ENCODE measurements around the gene PPM1N. TPM values are rescaled to one million over a fixed set of nuclear protein-coding genes. Genes with fewer than 3 reads are reported as not detected.

The PPM1N gene
- total and polyA plus RNA-seq, 2 of the 13 experiments (the other 11 are each of a cell fraction or from before 2014, with no cell fraction given): 0.31 to 1.8 TPM

DNA sequence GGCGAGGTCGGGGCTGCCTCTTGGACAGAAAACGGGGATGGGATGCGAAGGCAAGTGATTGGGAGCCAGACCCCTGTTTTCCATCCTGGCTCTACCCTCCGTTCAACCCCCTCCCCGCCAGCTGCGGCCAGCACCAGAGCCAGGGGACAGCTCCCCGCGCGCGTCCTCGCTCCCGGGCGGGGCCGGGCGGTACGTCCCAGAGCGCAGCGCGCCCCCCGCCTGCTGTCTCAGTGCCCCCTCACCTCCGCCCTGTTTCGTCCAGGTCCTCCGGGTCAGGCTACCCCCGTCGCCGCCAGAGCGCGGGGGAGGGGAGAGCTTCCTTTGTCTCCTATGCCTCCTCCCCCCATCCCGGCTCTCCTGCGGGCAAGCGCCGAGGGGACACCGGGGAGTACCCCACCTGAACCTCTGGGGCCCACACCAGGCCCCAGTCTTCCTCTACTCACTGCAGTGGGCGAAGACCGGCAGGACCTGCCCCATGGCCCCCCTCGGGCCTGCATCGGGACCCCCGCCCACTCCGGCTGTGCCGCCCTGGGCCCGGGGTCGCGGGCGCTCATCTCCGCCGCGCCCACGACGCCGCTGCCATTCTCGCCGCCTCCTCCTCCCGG, 1.8 kb upstream of the PPM1N start (continued):
- TF ChIP-seq, protein P1, sequence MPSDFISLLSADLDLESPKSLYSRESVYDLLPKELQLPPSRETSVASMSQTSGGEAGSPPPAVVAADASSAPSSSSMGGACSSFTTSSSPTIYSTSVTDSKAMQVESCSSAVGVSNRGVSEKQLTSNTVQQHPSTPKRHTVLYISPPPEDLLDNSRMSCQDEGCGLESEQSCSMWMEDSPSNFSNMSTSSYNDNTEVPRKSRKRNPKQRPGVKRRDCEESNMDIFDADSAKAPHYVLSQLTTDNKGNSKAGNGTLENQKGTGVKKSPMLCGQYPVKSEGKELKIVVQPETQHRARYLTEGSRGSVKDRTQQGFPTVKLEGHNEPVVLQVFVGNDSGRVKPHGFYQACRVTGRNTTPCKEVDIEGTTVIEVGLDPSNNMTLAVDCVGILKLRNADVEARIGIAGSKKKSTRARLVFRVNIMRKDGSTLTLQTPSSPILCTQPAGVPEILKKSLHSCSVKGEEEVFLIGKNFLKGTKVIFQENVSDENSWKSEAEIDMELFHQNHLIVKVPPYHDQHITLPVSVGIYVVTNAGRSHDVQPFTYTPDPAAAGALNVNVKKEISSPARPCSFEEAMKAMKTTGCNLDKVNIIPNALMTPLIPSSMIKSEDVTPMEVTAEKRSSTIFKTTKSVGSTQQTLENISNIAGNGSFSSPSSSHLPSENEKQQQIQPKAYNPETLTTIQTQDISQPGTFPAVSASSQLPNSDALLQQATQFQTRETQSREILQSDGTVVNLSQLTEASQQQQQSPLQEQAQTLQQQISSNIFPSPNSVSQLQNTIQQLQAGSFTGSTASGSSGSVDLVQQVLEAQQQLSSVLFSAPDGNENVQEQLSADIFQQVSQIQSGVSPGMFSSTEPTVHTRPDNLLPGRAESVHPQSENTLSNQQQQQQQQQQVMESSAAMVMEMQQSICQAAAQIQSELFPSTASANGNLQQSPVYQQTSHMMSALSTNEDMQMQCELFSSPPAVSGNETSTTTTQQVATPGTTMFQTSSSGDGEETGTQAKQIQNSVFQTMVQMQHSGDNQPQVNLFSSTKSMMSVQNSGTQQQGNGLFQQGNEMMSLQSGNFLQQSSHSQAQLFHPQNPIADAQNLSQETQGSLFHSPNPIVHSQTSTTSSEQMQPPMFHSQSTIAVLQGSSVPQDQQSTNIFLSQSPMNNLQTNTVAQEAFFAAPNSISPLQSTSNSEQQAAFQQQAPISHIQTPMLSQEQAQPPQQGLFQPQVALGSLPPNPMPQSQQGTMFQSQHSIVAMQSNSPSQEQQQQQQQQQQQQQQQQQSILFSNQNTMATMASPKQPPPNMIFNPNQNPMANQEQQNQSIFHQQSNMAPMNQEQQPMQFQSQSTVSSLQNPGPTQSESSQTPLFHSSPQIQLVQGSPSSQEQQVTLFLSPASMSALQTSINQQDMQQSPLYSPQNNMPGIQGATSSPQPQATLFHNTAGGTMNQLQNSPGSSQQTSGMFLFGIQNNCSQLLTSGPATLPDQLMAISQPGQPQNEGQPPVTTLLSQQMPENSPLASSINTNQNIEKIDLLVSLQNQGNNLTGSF (CRISPR knock-in tag; IDR thresholded peaks at IDR 0.05): 0 out of 2 replicates have a peak, but pooled peaks have one; percentile 62
- TF ChIP-seq ZNF207 (IDR thresholded peaks at IDR 0.05; ENCODE audit: borderline replicate concordance) (no peak), ZNF557 (CRISPR knock-in tag; IDR thresholded peaks at IDR 0.05) (no peak), CAMTA2 (CRISPR knock-in tag; IDR thresholded peaks at IDR 0.05; ENCODE audit: borderline replicate concordance) (no peak), TOE1 (CRISPR knock-in tag; IDR thresholded peaks at IDR 0.05) (no peak), NFKB2 (CRISPR knock-in tag; IDR thresholded peaks at IDR 0.05; ENCODE audit: borderline replicate concordance) (peak; percentile 88), MBNL3 (CRISPR knock-in tag; conservative IDR thresholded peaks at IDR 0.05) (no peak), ZNF83 (CRISPR knock-in tag; IDR thresholded peaks at IDR 0.05; ENCODE audit: borderline replicate concordance) (no peak), ZNF292 (CRISPR knock-in tag; IDR thresholded peaks at IDR 0.05; ENCODE audit: borderline replicate concordance, low read depth) (no peak), ZNF724P (CRISPR knock-in tag; IDR thresholded peaks at IDR 0.05; ENCODE audit: borderline replicate concordance) (peak; percentile 74; the same call in 1 of the 2 replicates)
- TF ChIP-seq, protein P2, sequence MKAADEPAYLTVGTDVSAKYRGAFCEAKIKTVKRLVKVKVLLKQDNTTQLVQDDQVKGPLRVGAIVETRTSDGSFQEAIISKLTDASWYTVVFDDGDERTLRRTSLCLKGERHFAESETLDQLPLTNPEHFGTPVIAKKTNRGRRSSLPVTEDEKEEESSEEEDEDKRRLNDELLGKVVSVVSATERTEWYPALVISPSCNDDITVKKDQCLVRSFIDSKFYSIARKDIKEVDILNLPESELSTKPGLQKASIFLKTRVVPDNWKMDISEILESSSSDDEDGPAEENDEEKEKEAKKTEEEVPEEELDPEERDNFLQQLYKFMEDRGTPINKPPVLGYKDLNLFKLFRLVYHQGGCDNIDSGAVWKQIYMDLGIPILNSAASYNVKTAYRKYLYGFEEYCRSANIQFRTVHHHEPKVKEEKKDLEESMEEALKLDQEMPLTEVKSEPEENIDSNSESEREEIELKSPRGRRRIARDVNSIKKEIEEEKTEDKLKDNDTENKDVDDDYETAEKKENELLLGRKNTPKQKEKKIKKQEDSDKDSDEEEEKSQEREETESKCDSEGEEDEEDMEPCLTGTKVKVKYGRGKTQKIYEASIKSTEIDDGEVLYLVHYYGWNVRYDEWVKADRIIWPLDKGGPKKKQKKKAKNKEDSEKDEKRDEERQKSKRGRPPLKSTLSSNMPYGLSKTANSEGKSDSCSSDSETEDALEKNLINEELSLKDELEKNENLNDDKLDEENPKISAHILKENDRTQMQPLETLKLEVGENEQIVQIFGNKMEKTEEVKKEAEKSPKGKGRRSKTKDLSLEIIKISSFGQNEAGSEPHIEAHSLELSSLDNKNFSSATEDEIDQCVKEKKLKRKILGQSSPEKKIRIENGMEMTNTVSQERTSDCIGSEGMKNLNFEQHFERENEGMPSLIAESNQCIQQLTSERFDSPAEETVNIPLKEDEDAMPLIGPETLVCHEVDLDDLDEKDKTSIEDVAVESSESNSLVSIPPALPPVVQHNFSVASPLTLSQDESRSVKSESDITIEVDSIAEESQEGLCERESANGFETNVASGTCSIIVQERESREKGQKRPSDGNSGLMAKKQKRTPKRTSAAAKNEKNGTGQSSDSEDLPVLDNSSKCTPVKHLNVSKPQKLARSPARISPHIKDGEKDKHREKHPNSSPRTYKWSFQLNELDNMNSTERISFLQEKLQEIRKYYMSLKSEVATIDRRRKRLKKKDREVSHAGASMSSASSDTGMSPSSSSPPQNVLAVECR (CRISPR knock-in tag; IDR thresholded peaks at IDR 0.05; ENCODE audit: borderline replicate concordance): peak; percentile 89
- TF ChIP-seq, protein P3, sequence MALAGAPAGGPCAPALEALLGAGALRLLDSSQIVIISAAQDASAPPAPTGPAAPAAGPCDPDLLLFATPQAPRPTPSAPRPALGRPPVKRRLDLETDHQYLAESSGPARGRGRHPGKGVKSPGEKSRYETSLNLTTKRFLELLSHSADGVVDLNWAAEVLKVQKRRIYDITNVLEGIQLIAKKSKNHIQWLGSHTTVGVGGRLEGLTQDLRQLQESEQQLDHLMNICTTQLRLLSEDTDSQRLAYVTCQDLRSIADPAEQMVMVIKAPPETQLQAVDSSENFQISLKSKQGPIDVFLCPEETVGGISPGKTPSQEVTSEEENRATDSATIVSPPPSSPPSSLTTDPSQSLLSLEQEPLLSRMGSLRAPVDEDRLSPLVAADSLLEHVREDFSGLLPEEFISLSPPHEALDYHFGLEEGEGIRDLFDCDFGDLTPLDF (CRISPR knock-in tag; IDR thresholded peaks at IDR 0.05): 0 out of 2 replicates have a peak, but pooled peaks have one; percentile 38
- TF ChIP-seq, protein P4, sequence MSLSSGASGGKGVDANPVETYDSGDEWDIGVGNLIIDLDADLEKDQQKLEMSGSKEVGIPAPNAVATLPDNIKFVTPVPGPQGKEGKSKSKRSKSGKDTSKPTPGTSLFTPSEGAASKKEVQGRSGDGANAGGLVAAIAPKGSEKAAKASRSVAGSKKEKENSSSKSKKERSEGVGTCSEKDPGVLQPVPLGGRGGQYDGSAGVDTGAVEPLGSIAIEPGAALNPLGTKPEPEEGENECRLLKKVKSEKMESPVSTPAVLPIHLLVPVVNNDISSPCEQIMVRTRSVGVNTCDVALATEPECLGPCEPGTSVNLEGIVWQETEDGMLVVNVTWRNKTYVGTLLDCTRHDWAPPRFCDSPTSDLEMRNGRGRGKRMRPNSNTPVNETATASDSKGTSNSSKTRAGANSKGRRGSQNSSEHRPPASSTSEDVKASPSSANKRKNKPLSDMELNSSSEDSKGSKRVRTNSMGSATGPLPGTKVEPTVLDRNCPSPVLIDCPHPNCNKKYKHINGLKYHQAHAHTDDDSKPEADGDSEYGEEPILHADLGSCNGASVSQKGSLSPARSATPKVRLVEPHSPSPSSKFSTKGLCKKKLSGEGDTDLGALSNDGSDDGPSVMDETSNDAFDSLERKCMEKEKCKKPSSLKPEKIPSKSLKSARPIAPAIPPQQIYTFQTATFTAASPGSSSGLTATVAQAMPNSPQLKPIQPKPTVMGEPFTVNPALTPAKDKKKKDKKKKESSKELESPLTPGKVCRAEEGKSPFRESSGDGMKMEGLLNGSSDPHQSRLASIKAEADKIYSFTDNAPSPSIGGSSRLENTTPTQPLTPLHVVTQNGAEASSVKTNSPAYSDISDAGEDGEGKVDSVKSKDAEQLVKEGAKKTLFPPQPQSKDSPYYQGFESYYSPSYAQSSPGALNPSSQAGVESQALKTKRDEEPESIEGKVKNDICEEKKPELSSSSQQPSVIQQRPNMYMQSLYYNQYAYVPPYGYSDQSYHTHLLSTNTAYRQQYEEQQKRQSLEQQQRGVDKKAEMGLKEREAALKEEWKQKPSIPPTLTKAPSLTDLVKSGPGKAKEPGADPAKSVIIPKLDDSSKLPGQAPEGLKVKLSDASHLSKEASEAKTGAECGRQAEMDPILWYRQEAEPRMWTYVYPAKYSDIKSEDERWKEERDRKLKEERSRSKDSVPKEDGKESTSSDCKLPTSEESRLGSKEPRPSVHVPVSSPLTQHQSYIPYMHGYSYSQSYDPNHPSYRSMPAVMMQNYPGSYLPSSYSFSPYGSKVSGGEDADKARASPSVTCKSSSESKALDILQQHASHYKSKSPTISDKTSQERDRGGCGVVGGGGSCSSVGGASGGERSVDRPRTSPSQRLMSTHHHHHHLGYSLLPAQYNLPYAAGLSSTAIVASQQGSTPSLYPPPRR (CRISPR knock-in tag; IDR thresholded peaks at IDR 0.05; ENCODE audit: borderline replicate concordance): 0 out of 2 replicates have a peak, but pooled peaks have one; percentile 26
